RWPE1 (cell line): Measurements from ENCODE around the gene NKAPD1.
A peak's percentile ranks its signal among the peaks of the same experiment; 100 is the strongest.
"Not testable (repeated sequence)": the region's sequence is repeated elsewhere in the genome, so short reads cannot be mapped to it uniquely, and the experiment has no call there.

ENCODE experiments used
- CTCF ChIA-PET: fragments of 350-600 bp; sonication (Branson Sonifier 250); formaldehyde crosslinking; extraction: SDS; loops from one replicate; lab custom pipeline; 2021; lab: Yijun Ruan, JAX
- POLR2A ChIA-PET: fragments of 400-600 bp; formaldehyde crosslinking; extraction: SDS; loops from one replicate; lab custom pipeline; 2020; ENCODE audit warnings: antibody characterized with exemption; ENCODE audit not compliant: low non-redundant PET; lab: Yijun Ruan, JAX
- DNase-seq: peaks from one replicate; pipeline ENCODE4 v3.0.0; 2012; ENCODE audit warnings: low spot score
- H3K27ac ChIP-seq: fragments of 450-650 bp; 2 replicates; pipeline ENCODE4 v1.5.1; 2017
- CTCF ChIP-seq: fragments of 450-650 bp; conservative IDR thresholded peaks from 2 replicates; pipeline ENCODE4 v1.5.1; 2017; ENCODE audit warnings: low read depth, mild to moderate bottlenecking

NKAPD1 gene

GRCh38 chr11:112073941-112074811 lies at the start of gene NKAPD1, which contains the start of gene PIH1D2:
TSS of gene NKAPD1 (plus strand) at chr11:112074299. CDS start at chr11:112075575, 1,276 bp downstream.
TSS of gene PIH1D2 (minus strand) at chr11:112074017. CDS start at chr11:112073174, 843 bp downstream.
- DNase-seq, result peak; percentile 89
- no peak for TF ChIP-seq CTCF
- H3K27ac ChIP-seq, result peak within 1 kb of the TSS; percentile 93
- CTCF ChIA-PET, result interaction anchor here (0.7 kb wide), 1 partner anchor 113 kb away, joined by 3 read pairs; no protein-coding TSS in a partner anchor
- POLR2A ChIA-PET, result no interaction called here

- ChIA-PET CTCF (interaction anchor here (0.6 to 1.0 kb wide), 2 partner anchors 35 to 54 kb away, joined by 3 read pairs; no protein-coding TSS in a partner anchor), POLR2A (interaction anchor here (0.7 kb wide), 1 partner anchor 15 kb away, joined by 3 read pairs; no protein-coding TSS in a partner anchor)
- no peak for TF ChIP-seq CTCF
- H3K27ac ChIP-seq, result peak within 1 kb of the TSS; percentile 88
- peak; percentile 80 for DNase-seq
Observed at GRCh38 chr11:112024773-112025678, 49.1 kb upstream of the NKAPD1 start, which contains the start of gene DLAT. TSS of gene DLAT (plus strand) at chr11:112025408. CDS start at chr11:112025473, 65 bp downstream.

GRCh38 chr11:112025707-112026106 lies 48.4 kb upstream of the NKAPD1 start:
- peak; percentile 16 for DNase-seq
- TF ChIP-seq CTCF, result no peak
- H3K27ac ChIP-seq, result peak overlapping the region; percentile 88
- CTCF ChIA-PET, result no interaction called here
- POLR2A ChIA-PET, result no interaction called here

GRCh38 chr11:112026784-112027410 lies 47.2 kb upstream of the NKAPD1 start:
- H3K27ac ChIP-seq, POLR2A ChIA-PET, CTCF ChIA-PET, DNase-seq: not testable (repeated sequence)

GRCh38 chr11:112029460-112029859 lies 44.6 kb upstream of the NKAPD1 start:
- ChIA-PET CTCF (no interaction called here), POLR2A (no interaction called here)
- DNase-seq, result no peak
- H3K27ac ChIP-seq, result no peak overlapping the region
- TF ChIP-seq CTCF, result no peak

- DNase-seq, result no peak
- TF ChIP-seq CTCF, result no peak
- POLR2A ChIA-PET, result interaction anchor here (0.7 kb wide), 1 partner anchor 9 kb away, joined by 6 read pairs; no protein-coding TSS in a partner anchor
- no peak overlapping the region for H3K27ac ChIP-seq
- CTCF ChIA-PET, result no interaction called here
Observed at GRCh38 chr11:112033902-112034301, 40.2 kb upstream of the NKAPD1 start.
